Fibroblast of villous mesenchyme (primary cell): ENCODE data around the gene DPP9. TPM values are rescaled to one million over a fixed set of nuclear protein-coding genes. Genes with fewer than 3 reads are reported as not detected.
A peak's percentile ranks its signal among the peaks of the same experiment; 100 is the strongest.

Experiments used
- DNase-seq: peaks from one replicate; pipeline ENCODE4 v3.0.0-alpha.2; 2010; ENCODE audit warnings: low read depth
- H3K4me3 ChIP-seq: 2 replicates; pipeline ENCODE4 v1.5.1; 2011; ENCODE audit warnings: low read depth, mild to moderate bottlenecking, low read length
- total RNA-seq: library from RNA; depleted of rRNA; stranded (reverse); fragments of >200 nt; gene quantifications from 2 replicates; pipeline ENCODE4 v1.2.3, GENCODE V29; 2012
- TF ChIP-seq, protein P1 (sequence below): IDR thresholded peaks from 2 replicates; pipeline ENCODE4 v1.5.1; 2012; ENCODE audit warnings: low read depth, mild to moderate bottlenecking, low read length; ENCODE audit not compliant: insufficient read depth

The DPP9 gene
- total RNA-seq, 1 donor, result 30.7 TPM

DNA sequence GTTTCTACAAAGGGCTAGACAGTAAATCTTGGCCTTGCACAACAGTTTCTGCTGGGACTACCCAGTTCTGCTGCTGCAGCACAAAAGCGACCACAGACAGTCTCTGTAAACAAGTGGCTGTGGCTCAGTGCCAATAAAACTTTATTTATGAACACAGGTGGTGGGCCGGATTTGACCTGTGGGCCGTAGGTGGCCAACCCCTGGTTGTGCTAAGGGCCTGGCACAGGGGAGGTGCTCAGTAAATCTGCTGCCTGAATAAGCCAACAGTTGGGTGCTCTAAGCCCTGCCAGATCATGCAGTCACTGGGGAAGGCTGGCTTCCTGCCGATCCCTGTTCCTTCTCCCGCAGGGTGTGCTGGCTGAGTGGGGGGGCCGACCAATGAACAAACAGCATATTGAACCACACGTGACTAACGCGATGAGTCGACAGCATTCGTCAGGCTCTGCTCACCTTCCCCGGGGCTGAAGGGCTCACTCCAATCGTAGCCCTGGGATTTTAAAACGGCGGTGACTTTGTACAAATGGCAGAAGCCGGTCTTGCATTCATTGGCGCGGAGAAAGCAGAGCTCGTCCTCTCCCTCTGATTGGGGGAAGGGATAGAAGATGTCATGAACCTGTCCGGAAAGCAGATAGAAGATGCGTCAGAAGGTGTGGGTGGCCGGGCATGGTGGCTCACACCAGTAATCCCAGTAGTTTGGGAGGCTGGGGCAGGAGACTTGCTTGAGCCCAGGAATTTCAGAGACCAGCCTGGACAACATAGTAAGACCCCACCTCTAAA, 29.2 kb downstream of the DPP9 start:
- TF ChIP-seq, protein P1, sequence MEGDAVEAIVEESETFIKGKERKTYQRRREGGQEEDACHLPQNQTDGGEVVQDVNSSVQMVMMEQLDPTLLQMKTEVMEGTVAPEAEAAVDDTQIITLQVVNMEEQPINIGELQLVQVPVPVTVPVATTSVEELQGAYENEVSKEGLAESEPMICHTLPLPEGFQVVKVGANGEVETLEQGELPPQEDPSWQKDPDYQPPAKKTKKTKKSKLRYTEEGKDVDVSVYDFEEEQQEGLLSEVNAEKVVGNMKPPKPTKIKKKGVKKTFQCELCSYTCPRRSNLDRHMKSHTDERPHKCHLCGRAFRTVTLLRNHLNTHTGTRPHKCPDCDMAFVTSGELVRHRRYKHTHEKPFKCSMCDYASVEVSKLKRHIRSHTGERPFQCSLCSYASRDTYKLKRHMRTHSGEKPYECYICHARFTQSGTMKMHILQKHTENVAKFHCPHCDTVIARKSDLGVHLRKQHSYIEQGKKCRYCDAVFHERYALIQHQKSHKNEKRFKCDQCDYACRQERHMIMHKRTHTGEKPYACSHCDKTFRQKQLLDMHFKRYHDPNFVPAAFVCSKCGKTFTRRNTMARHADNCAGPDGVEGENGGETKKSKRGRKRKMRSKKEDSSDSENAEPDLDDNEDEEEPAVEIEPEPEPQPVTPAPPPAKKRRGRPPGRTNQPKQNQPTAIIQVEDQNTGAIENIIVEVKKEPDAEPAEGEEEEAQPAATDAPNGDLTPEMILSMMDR, result no peak
- DNase-seq, result peak; percentile 82
- no peak overlapping the region for H3K4me3 ChIP-seq

DNA sequence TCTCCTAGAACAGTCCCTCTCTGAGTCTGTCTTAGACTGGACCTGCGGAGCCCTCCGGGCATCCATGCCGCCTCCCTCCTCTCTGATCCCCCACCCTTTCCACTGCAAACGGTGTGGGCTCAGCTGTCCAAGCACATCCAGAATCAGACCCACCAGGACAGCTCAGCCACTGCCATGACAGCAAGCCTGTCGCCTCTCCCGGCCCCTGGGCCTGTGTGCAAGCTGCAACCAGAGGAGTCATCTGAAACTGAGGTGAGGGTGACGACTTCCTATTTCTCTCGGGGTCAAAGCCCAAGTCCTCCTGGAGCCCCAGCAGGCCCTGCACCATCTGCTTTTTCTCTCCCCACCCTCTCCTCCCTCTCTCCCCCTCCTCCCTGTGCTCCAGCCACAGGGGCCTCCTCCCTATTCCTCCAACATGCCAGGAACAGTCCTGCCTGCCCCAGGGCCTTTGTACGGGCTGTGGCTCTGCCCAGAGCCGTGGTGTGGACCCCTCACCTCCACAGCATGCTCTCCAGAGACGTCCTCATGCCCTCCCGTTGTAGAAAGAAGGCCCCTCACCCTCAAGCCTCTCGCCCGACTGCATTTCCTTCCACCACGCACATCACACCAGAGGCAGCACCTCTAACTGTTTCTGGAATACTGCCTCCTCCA, 30.0 kb downstream of the DPP9 start:
- DNase-seq, result no peak
- TF ChIP-seq, protein P1, result no peak
- H3K4me3 ChIP-seq, result no peak overlapping the region

DNA sequence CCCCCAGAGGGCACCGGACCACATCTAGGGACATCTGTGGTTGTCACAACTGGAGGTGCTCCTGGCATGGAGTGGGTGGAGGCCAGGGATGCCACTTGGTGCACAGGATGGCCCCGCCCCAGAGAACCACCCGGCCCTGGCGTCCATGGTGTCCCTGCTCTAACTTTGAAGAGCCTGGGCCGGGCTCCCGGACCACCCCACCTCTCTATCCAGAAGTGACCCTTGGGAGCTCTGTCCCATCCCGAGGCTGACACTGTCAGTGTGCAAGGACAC, 30.6 kb downstream of the DPP9 start:
- H3K4me3 ChIP-seq, result no peak overlapping the region
- TF ChIP-seq, protein P1, result no peak
- no peak for DNase-seq

DNA sequence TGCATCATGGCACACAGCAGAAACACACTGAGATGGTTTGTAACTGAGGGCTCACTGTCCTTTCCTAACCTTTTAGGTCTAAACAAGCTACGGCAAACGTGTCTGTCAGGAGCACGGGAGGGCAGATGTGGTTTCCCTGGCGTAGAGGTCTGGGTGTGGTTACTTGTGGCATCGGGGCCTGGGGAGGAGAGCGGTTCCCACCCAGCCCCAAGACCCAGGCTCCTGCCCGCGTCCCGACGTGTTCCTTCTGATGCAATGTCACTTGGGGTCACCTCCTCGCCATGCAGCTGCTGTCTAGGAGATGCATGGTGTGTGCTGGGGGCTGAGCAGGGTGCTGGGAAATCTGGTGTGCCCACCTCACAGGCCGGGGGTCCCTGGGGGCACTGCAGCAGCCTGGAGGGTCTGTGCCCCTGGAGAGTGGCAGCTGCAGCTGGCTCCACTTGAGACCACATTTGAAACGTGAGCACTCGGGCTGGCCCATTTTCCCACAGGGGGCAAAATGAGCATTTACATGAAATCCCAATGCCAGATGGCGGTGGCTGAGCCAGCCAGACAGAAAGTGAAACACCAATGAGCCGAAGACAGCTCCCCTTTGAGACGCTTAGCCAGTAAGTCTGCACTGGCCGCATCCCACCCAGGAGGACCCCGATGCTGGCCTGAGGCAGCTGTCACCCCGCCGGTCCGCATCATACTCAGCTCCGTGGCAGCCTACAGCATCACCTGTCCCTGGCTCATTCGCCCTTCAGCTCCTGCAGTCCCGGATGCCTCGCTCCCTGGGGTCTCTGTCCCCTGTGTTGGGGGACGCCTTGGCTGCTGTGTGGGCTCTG, 31.2 kb downstream of the DPP9 start:
- H3K4me3 ChIP-seq, result no peak overlapping the region
- TF ChIP-seq, protein P1, result no peak
- DNase-seq, result no peak

DNA sequence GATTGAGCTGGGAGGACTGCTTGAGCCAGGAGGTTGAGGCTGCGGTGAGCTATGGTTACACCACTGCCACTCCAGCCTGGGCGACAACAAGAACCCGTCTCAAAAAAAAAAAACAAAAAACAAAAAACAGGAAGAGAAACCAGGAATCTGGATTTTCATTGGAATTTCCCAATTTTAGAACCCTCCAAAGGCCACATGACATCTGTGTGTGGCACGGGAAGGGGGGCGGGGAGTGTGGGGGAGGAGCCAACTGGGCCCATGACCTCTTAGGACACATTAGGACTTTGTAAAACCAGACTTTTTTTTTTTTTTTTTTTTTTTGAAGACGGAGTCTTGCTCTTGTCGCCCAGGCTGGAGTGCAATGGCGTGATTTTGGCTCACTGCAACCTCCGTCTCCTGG, 32.3 kb downstream of the DPP9 start:
- TF ChIP-seq, protein P1, result no peak
- no peak overlapping the region for H3K4me3 ChIP-seq
- DNase-seq, result no peak

DNA sequence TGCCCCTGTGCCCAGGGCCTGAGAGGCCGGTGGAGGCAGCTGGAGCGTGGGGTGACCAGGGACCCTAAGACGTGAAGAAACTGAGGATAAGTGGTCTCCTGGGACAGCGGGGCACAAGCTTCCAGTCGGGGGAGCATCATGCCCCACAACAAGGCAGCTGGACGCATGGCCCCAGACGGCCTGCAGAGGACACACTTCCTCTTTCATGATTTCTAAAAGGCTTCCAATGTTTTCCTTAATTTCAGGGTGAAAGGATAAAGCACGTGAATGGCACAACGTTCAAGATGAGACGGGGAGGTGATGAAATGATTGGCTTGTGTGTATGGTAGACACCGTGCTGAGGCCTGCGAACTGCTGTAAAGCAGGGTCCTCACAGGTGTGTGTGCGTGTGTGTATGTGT, 33.3 kb downstream of the DPP9 start:
- DNase-seq, result no peak
- no peak overlapping the region for H3K4me3 ChIP-seq
- TF ChIP-seq, protein P1, result no peak
